ENCODE results near the gene HOXC5. TPM values are rescaled to one million over a fixed set of nuclear protein-coding genes. Genes with fewer than 3 reads are reported as not detected.
A peak's percentile ranks its signal among the peaks of the same experiment; 100 is the strongest.

HOXC5 gene
- total RNA-seq, 1 experiment from 2014 or later, result 1.1 TPM

DNA sequence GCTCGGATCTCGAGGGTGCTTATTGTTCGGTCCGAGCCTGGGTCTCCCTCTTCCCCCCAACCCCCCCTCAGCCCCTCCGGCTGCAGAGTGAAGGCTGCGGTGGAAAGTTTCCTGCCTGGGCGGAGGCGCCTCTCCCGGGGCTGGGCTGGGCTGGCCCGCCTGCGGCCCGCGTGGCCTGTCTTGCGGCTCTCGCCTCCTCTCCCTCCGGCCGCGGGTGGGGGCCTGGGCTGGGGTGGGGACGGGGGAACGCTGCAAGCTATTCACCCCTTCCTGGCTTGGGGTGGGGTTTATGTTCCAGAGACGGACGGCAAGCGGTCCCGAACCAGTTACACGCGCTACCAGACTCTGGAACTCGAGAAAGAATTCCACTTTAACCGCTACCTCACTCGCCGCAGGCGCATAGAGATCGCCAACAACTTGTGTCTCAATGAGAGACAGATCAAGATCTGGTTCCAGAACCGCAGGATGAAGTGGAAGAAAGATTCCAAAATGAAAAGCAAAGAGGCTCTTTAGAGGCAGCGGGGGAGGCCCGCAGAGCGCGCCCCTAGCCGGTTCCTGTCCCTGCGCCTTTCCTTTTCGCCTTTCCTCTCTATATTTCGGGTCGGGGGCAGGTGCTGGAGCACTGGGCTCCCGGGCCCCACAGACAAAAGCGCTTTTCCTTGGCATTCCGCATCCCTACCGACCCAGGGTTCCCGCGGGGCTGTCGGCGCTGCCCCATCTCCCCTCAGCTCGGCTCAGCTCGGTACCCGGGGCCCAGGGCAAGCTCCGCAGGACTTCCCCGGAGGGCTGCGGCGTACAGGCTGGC lies 1.3 kb downstream of the HOXC5 start:
- Histone ChIP-seq H2AFZ (ENCODE audit: low read depth, low read length, poor library complexity, severe bottlenecking) (no peak overlapping the region), H3K4me3 (replicated peaks in 1 of 2; ENCODE audit: low read depth in 1 of 2, low read length in 2 of 2) (peak overlapping the region; percentile 55 to 77), H3K4me2 (ENCODE audit: low read length) (peak overlapping the region; percentile 100), H3K9me2 (ENCODE audit: insufficient read depth) (no peaks in the 10 kb centered on the region), H3K27me3 (ENCODE audit: insufficient read depth, low read length) (no peaks in the 10 kb centered on the region), H3K79me2 (ENCODE audit: insufficient read depth, low read length) (no peaks in the 10 kb centered on the region), H3K36me3 (ENCODE audit: control insufficient read depth in 1 of 2, insufficient read depth in 2 of 2, low read length in 2 of 2) (no peaks in the 10 kb centered on the region), H3K9ac (ENCODE audit: low read length) (peak overlapping the region; percentile 69), H3K4me1 (ENCODE audit: control insufficient read depth in 1 of 2, insufficient read depth in 2 of 2, low read length in 2 of 2) (peaks cover 7 to 29% of the 10 kb centered on the region in 2 experiments), H4K20me1 (ENCODE audit: insufficient read depth) (no peaks in the 10 kb centered on the region), H3K9me3 (ENCODE audit: control insufficient read depth in 1 of 2, insufficient read depth in 1 of 2, low read depth in 1 of 2, low read length in 2 of 2) (no peaks in the 10 kb centered on the region), H3K27ac (ENCODE audit: low read depth, low read length) (no peak overlapping the region; the same call in 1 of the 2 replicates)
- no peak for DNase-seq (ENCODE audit: low read depth, low spot score)
- ChIA-PET POLR2A (no interaction called here), RAD21 (ENCODE audit: low non-redundant PET in 1 of 2, low total read pairs in 2 of 2, uncharacterized antibody in 2 of 2, unreplicated experiment in 2 of 2) (interaction anchor here in 1 of 2 experiments (3.0 kb wide), 1 partner anchor 104 kb away, joined by 12 read pairs; no protein-coding TSS in a partner anchor), CTCF (interaction anchor here (1.0 to 3.5 kb wide), 3 partner anchors 104 to 167 kb away, joined by 3 to 40 read pairs (median 38); no protein-coding TSS in a partner anchor)
- BruUV-seq (replicated peaks), result no TSS peak
- TF ChIP-seq, protein P1, sequence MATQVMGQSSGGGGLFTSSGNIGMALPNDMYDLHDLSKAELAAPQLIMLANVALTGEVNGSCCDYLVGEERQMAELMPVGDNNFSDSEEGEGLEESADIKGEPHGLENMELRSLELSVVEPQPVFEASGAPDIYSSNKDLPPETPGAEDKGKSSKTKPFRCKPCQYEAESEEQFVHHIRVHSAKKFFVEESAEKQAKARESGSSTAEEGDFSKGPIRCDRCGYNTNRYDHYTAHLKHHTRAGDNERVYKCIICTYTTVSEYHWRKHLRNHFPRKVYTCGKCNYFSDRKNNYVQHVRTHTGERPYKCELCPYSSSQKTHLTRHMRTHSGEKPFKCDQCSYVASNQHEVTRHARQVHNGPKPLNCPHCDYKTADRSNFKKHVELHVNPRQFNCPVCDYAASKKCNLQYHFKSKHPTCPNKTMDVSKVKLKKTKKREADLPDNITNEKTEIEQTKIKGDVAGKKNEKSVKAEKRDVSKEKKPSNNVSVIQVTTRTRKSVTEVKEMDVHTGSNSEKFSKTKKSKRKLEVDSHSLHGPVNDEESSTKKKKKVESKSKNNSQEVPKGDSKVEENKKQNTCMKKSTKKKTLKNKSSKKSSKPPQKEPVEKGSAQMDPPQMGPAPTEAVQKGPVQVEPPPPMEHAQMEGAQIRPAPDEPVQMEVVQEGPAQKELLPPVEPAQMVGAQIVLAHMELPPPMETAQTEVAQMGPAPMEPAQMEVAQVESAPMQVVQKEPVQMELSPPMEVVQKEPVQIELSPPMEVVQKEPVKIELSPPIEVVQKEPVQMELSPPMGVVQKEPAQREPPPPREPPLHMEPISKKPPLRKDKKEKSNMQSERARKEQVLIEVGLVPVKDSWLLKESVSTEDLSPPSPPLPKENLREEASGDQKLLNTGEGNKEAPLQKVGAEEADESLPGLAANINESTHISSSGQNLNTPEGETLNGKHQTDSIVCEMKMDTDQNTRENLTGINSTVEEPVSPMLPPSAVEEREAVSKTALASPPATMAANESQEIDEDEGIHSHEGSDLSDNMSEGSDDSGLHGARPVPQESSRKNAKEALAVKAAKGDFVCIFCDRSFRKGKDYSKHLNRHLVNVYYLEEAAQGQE (IDR thresholded peaks at IDR 0.05; ENCODE audit: low read depth), result no peak
- TF ChIP-seq, protein P2, sequence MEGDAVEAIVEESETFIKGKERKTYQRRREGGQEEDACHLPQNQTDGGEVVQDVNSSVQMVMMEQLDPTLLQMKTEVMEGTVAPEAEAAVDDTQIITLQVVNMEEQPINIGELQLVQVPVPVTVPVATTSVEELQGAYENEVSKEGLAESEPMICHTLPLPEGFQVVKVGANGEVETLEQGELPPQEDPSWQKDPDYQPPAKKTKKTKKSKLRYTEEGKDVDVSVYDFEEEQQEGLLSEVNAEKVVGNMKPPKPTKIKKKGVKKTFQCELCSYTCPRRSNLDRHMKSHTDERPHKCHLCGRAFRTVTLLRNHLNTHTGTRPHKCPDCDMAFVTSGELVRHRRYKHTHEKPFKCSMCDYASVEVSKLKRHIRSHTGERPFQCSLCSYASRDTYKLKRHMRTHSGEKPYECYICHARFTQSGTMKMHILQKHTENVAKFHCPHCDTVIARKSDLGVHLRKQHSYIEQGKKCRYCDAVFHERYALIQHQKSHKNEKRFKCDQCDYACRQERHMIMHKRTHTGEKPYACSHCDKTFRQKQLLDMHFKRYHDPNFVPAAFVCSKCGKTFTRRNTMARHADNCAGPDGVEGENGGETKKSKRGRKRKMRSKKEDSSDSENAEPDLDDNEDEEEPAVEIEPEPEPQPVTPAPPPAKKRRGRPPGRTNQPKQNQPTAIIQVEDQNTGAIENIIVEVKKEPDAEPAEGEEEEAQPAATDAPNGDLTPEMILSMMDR (IDR thresholded peaks at IDR 0.05 in 2 of 3, conservative IDR thresholded peaks at IDR 0.05 in 1 of 3; ENCODE audit: borderline replicate concordance in 1 of 3, insufficient read depth in 1 of 3, low read depth in 2 of 3, low read length in 2 of 3), result no peak
- TF ChIP-seq SRF (IDR thresholded peaks at IDR 0.05; ENCODE audit: low read depth) (no peak), SIN3A (IDR thresholded peaks at IDR 0.05; ENCODE audit: low read depth) (no peak), ELF1 (IDR thresholded peaks at IDR 0.05; ENCODE audit: borderline replicate concordance, low read depth) (no peak), CBX3 (IDR thresholded peaks at IDR 0.05; ENCODE audit: low read depth) (no peak), YY1 (IDR thresholded peaks at IDR 0.05; ENCODE audit: extremely low read depth, insufficient replicate concordance, low read depth, low read length) (no peak), POLR2AphosphoS5 (IDR thresholded peaks at IDR 0.05; ENCODE audit: low read depth, low read length) (no peak), EZH2phosphoT487 (IDR thresholded peaks at IDR 0.05; ENCODE audit: borderline replicate concordance) (no peak), ZNF274 (IDR thresholded peaks at IDR 0.05; ENCODE audit: low read depth, low read length) (no peak), POLR2A (IDR thresholded peaks at IDR 0.05; ENCODE audit: borderline replicate concordance, extremely low read depth, insufficient read depth, insufficient read length) (no peak), EGR1 (IDR thresholded peaks at IDR 0.05; ENCODE audit: low read depth) (no peak), TCF7L2 (IDR thresholded peaks at IDR 0.05; ENCODE audit: borderline replicate concordance, extremely low read depth, insufficient read depth, insufficient read length) (no peak), SP1 (IDR thresholded peaks at IDR 0.05; ENCODE audit: low read depth) (no peak)
- TF ChIP-seq, protein P3, sequence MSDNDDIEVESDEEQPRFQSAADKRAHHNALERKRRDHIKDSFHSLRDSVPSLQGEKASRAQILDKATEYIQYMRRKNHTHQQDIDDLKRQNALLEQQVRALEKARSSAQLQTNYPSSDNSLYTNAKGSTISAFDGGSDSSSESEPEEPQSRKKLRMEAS (IDR thresholded peaks at IDR 0.05), result no peak
- peak; percentile 50 for ATAC-seq
- intact Hi-C loops (cut with micrococcal nuclease), result loop anchor here (5.0 kb wide), 1 partner anchor 103 kb away; no protein-coding TSS in a partner anchor

All from HCT116 (cell line).